ENCODE measurements around the gene FAM222B. TPM values are rescaled to one million over a fixed set of nuclear protein-coding genes. Genes with fewer than 3 reads are reported as not detected.

Gene FAM222B
- total and polyA plus RNA-seq, 2 experiments from 2014 or later = 63.7 to 78.5 TPM

GRCh38 chr17:28818819-28819221, 23.8 kb downstream of the FAM222B start:
- Histone ChIP-seq H3K4me3 (no peak overlapping the region), H3K36me3 (ENCODE audit: insufficient read depth) (no peaks in the 10 kb centered on the region), H3K27ac (ENCODE audit: low read depth) (no peak overlapping the region; the same call in 1 of the 2 replicates), H4K20me1 (replicated peaks; ENCODE audit: insufficient read depth) (peaks cover 4% of the 10 kb centered on the region; the same call in 1 of the 2 replicates), H3K4me2 (no peak overlapping the region), H3F3A (replicated peaks; ENCODE audit: low read depth) (no peaks in the 10 kb centered on the region), H3K9me2 (ENCODE audit: insufficient read depth) (no peaks in the 10 kb centered on the region), H3K27me3 (ENCODE audit: insufficient read depth) (no peaks in the 10 kb centered on the region), H3K79me2 (replicated peaks; ENCODE audit: insufficient read depth) (peaks cover 91% of the 10 kb centered on the region), H2AFZ (no peak overlapping the region), H3K4me1 (ENCODE audit: insufficient read depth) (peaks cover 7% of the 10 kb centered on the region)
- no peaks in the 10 kb centered on the region; the same call in 2 of the 3 replicates for H3K9me3 Mint-ChIP-seq
- peaks cover 3% of the 10 kb centered on the region for H3K27me3 Mint-ChIP-seq (ENCODE audit: insufficient read depth, low read depth, poor library complexity)
- peaks cover 5% of the 10 kb centered on the region; the same call in 1 of the 3 replicates for H3K36me3 Mint-ChIP-seq (ENCODE audit: low read depth)
- ATAC-seq (no peak), DNase-seq (ENCODE audit: low spot score) (no peak)
- TF ChIP-seq ZNF462 (CRISPR knock-in tag; IDR thresholded peaks at IDR 0.05) = no peak
- no peak for TF ChIP-seq CREB1 (CRISPR knock-in tag; IDR thresholded peaks at IDR 0.05; ENCODE audit: low read depth)
- no peak for TF ChIP-seq EZH2phosphoT487 (IDR thresholded peaks at IDR 0.05; ENCODE audit: unreplicated experiment)
- no peak for TF ChIP-seq EZH2 (IDR thresholded peaks at IDR 0.05; ENCODE audit: low read depth, unreplicated experiment)
- TF ChIP-seq ZNF331 (CRISPR knock-in tag; IDR thresholded peaks at IDR 0.05; ENCODE audit: low read depth) = no peak
- TF ChIP-seq ZNF114 (CRISPR knock-in tag; IDR thresholded peaks at IDR 0.05) = no peak
- no peak for TF ChIP-seq NANOG (IDR thresholded peaks at IDR 0.05; ENCODE audit: borderline replicate concordance)
- H3K4me1 Mint-ChIP-seq = peaks cover 11% of the 10 kb centered on the region
- H3K4me3 Mint-ChIP-seq = no peak overlapping the region
- no peak overlapping the region for H3K27ac Mint-ChIP-seq
